Glomerular endothelial cell (primary cell): ENCODE measurements around the gene SH3RF1. TPM values are rescaled to one million over a fixed set of nuclear protein-coding genes. Genes with fewer than 3 reads are reported as not detected.

Experiments used
- DNase-seq: peaks from one replicate; pipeline ENCODE4 v3.0.0-alpha.2; 2011; ENCODE audit warnings: low read depth, low spot score; ENCODE audit errors: extremely low read depth
- total RNA-seq: library from RNA; depleted of rRNA; stranded (reverse); fragments of >200 nt; gene quantifications from 2 replicates; pipeline ENCODE4 v1.2.3, GENCODE V29; 2015

The SH3RF1 gene
- total RNA-seq, 1 donor from 2014 or later = 21.2 TPM

DNA sequence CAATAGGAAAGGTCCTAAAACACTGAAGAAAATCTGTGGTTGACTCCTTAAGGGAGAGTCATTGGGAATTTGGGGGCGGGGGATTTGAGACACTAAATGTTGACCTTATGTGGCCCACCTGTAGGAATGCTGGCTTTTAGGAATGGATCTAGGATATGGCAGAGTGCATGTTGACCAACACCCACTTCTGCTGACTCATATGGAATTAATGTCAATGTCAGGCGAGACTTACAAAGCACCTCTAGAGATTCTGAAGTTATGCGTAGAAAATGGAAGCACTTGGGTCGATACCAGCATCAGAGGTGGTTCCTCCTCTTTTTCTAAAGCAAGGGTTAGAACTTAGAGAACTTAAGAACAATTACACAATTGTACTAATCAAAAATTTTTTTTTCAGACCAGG, 160.1 kb downstream of the SH3RF1 start:
- DNase-seq = no peak

DNA sequence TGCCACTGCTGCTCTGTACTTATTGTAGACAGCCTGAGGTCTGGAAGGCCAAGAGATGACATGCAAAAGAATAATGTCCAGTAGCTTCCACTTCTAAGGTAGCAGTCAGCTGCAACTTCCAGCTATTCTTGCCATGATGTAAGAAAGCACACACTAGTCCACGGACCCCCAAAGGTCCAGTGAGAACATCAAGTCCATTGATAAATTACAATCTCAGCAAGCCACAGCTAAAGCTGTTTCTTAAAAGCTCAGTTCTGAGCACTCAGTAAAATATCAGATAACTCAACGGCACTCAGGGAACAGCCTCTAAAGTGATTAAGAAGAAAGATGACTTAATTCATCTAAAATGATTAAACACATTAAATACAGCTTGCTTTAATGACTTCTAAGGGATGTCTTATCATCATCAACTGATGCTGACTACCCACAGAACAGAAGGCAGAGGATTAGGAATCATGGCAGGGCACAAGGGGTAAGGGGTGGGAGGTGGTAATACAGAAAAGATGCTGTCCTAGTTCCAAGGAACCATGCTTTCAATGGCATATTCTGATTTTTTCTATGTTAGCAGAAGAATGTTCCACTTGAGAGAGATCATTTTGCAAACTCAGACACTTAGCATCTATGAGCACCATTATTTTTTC, 161.6 kb downstream of the SH3RF1 start:
- DNase-seq = no peak

DNA sequence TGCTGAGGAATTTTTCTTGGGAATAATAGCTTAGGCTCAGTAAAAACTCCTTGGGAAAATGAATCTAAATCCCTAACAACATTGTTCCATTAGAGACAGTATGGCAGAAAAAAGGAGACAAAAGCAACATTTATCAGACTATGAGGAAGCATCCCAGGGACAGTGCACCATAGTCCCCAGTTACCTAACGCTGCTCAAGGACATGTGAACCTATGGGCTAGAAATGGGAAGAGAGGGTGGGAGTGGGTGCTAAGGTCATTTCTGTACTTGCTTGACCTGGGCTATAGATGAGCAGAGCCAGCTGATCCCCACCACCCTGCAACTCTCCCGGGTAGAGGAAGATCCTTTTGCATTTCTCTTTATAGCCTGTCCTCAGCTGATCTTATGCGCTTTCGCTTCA, 162.5 kb downstream of the SH3RF1 start:
- no peak for DNase-seq

DNA sequence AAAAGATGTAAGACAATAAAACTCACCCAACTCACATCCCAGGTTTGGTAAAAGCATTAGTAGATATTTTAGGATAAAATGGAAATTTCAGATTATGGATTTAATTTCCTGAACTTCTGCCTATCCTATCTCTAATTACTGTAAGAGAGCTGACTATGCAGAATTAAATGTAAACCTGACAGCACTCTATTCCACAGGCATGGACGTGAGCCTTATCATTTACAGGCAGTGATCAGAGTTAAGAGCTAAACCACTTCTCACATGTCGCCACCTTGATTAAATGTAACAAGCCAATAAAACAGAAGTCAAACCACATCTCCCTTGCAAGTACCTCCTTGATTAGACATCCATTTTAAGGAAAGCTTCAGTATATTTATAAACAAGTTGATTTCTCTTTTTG, 163.2 kb downstream of the SH3RF1 start:
- no peak for DNase-seq

DNA sequence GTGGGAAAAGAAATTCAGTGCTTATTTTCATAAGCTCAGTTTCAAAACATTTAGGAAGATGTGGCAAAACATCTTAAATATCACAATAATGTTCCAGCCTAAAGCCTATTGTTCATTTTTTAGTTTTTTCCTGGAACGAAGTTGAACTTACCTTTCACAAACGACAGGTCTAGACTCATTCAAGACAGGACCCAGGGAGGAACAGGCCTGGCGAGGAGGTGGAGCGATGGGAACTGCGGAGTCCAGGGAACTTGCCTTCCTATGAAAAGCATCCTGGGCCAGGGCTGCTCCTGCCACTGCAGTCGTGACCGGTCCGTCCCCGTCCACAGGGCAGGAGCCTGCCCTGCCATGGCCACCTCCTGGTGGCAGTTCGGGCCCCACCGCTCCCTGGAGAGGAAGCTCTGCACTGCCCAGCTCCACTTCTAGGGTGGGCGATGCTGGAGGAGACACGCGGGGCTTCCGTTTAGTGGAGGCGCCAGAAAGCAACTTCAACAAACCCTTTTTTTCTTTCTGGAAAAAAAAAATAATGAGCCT, 164.0 kb downstream of the SH3RF1 start:
- no peak for DNase-seq

DNA sequence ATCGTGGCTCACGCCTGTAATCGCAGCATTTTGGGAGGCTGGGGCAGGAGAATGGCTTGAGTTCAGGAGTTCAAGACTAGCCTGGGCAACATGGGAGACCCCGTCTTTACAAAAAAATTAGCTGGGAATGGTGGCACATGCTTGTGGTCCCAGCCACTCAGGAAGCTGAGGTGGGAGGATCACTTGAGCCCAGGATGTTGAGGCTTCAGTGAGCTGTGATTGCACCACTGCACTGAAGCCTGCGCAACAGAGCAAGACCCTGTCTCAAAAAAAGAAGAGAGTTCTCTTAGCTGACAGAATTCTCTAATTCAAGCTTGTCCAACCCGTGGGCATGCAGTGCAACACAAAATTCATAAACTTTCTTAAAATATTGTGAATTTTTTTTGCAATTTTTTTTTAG, 165.1 kb downstream of the SH3RF1 start:
- no peak for DNase-seq

DNA sequence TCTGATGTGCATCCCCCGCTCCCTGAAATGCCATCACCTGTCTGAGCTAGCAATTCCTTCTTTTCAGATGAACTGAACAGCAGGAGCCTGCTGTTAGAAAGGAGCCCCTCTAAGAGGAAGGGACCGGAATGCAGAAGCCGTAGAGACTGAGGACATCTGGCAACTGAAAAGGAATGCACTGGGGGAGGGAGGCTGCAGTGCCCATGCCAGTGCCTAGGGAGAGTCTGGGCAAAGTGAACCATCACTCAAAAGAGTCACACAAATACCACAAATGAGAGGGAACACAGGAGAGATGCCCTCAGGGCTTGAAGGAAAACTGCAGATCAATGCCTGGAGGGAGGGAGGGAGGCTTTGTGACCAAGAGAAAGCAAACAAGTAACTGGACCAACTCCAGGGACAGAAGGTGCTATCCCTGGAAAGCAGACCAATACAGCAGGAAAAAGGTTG, 166.8 kb downstream of the SH3RF1 start:
- no peak for DNase-seq

DNA sequence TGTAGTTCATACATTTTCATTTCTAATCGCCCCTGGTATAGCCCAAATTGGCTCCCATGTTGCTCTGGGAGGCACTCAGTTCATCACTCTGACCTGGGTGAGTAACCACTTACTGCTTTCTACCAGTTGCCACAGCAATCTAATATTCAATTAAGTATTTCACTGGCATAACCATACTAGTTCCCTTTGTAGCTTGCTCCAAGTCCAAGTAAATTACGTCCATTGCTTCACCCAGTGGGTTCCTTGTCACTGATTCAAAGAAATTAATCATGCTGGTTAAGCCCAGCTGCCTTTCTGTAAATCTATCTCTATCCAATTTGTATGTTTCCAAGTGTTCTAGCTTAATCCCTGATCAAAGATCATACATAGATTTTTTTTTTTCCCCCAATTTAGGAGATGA, 168.7 kb downstream of the SH3RF1 start:
- no peak for DNase-seq

DNA sequence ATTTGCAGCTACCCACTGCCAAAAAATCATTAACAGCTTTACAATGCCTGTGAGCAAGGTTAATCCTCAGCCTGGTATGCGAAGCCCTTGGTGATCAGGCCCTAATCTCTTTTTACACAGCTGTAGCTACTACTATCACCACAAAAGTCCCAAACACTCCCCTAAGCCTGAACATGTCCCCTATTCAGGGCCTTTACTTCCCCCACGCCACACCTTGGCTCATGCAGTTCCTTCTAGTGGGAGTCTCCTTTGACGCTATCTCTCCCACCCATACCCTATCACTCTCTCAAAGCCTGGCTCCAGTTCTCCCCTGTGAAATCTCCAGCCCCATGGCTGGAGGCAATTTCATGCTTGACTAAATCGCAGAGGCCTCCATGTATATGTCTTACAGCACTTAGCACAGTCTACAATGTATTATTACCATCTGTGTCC, 170.1 kb downstream of the SH3RF1 start:
- no peak for DNase-seq

DNA sequence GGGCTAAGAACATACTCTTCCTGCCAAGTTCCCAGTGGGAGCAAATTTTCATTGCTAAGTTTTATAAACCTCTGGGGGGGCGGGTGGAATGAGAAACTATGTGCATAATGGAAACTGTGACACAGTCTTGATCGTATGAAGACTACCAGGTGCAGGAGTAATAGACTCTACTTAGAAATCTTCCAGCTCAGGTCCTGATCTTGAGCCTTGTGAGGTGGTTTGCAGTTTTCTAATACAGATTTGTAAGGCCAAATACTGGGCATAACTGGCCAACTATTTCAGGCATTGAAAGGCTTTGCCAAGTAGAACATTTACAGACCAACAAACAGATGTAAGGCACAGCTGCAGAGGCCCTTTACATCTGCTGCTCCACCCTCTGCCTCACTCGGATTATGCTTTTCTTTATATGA, 171.0 kb downstream of the SH3RF1 start:
- no peak for DNase-seq

DNA sequence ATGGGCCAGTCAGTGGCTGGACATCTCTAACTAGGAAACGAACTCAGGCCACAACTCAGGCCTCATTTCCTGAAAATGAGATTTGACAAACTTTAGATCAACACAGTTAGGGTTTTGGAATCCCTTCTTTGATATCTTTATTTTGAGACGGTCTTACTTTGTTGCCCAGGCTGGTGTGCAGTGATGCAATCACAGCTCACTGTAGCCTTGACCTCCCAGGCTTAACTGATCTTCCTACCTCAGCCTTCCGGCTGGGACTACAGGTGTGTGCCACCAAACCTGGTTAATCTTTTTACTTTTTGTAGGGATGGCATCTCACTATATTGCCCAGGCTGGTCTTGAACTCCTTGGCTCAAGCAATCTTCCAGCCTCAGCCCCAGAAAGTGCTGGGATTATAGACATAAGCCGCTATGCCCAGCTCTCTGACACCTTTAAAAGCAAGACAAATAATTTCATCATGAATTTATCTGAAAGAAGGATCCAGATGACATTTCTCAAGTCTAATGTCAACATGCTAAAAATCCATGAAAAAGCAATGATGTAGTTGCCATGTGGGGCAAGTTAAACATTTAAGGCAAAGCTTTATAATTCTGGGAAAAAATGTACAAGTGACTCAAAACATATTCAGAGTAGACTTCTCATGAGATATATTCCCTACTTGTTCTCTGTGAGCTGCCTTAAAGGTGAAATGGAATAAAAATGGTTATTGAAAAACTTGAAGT, 171.6 kb downstream of the SH3RF1 start:
- no peak for DNase-seq

DNA sequence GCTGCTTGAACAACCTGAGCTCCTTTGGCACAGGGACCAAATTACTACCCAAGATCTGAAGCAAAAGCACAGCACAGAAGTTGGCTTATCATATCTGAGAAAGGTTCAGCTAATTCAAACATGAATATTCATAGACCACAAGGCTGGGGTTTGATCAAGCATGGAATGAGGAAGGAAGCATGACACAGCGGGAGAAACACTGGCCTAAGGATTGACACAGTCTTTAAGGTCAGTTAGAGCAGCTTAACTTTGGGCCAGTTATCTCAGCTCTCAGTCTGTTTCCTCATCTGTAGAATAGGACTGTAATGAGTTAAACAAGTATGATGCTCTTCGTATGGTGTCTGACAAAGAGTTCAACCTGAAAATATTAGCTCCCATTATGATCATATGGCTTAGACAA, 172.2 kb downstream of the SH3RF1 start:
- DNase-seq = peak; percentile 88

DNA sequence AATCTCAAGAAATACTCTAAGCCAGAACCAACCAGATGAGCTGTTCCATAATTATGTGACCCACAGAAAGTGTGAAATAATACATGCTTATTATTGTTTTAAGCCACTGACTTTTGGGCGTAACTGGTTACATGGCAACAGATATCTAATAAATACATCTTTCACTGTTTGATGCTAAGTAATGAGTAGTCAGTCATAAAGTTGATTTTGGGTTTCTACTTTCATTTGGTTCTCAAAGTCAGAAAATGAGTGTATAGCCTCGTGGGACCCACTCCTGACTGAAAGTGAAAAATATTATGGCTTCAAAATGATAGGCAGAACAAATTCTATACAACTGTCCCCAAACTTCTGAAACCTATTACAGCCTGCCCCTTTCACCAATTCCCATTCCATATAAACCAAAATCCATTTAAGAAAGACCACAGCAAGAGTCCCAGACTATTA, 172.7 kb downstream of the SH3RF1 start:
- no peak for DNase-seq

DNA sequence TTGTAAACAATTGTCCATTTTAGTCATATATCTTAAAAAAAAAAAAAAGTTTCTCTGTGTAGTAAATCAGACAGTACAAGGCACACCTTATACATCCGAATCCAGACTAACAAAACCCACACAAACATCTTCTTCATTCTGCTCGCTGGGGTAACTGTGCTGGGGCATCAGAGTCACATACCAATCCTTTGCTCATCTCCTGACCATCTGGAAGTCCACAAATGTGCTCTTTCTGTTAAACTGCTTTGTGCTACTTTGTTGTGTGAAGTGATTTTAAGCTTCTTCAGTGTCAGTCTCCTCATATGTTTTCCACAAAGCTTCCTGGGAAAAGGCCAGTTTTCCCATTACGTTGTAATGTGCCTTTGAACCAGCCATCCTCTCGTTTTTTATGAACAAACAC, 174.5 kb downstream of the SH3RF1 start:
- no peak for DNase-seq

DNA sequence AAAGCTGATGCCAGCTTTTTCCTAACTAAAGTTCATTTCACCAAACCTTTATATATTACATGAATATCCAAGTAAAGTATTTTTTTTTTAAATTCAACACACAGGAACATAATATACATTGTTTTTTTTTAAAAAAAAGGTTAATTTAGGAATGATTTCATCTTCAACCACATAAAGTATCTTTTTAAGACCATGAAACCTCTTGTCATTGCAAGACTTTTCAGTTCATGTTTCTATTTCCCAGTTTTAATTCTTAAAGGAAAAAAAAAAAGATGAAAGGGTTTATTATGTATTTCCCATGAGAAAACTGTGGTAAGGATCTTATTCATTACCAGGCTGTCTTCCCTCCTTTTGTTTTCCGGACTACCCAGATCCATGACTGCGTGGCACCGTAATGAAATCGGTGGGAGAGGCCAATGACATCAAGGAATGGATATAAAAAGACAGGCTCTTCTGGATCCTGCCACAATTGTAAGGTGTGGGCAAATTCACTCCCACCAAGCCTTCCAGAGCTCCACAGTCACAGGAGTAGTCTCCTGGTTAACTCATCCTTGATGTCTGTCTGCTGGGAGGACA, 176.0 kb downstream of the SH3RF1 start:
- DNase-seq = no peak

DNA sequence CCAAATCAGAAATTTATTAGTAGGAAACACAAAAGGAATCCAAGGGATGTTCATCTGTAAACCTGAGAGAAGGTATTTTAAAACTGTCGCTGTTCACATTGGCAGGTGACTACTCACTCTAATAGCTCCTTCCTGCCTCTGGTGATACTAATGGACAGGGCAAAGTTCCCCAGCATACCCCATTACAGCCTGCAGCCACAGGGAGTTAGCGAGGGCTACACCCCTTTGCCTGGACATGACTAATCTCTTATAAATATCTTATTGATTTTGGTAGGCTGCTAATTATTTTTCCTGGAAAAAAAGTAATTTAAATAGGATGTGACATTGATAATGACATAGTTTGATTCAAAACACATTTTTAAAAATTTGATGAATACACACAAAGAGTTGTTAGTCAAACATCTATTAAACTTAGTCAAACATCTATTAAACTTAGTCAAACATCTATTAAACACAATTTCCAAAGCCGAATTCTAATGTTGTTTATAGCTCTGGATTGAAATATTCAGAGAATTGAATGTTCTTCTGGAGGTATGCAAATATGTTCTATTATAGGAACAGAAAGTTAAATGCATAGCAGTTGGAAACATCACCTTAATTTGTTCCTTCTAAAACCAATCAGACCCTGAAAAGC, 177.8 kb downstream of the SH3RF1 start:
- no peak for DNase-seq

DNA sequence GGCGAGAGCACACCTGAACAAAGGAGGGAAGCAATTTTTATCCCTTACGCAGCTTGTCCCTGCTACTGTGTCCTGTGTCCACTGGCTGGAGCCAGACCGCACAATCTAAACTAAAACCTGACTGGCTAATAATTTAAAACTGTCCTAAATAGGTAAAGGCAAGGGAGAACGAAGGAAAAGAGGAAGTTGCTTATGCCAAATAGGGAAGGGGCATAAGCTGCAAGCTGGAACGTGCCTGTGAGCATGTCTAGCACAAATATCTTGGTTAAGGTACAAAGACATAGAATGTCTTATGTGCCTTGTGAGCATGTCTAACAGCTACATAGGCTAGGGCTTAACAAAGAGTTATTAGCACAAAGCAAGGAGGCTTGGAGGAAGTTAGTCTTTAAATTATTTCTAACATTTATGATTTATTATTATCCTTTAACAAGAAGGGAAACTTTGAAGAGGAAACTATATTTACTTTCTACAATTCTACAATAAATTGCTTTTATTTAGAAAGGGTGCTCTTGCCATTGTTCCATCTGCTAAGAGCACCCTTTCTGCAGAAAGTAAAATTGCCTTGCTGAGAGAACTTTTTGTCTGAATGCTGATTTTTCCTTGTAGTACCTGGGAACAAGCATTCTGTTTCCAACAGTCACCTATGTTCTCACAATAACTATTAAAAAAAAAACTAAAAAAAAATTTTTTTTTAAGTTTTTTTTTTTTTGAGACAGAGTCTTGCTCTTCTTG, 180.1 kb downstream of the SH3RF1 start:
- no peak for DNase-seq

DNA sequence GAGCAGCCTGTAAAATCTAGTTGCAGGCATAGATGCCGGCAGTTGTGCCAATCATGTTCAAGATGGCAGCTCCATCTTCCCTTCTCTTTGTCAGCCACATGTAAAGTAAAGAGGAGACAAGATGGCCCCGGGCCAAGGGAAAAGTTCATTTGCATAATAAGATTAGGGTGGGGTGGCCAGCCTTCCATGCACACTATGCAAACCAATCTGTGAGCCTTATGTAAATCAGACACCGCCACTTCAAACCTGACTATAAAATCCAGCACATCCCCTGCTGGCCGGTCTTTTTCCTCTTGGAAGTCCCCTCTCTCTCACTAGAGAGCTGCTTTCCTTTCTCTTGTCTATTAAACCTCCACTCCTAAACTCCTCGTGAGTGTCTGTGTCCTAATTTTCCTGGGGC, 181.8 kb downstream of the SH3RF1 start:
- DNase-seq = no peak

DNA sequence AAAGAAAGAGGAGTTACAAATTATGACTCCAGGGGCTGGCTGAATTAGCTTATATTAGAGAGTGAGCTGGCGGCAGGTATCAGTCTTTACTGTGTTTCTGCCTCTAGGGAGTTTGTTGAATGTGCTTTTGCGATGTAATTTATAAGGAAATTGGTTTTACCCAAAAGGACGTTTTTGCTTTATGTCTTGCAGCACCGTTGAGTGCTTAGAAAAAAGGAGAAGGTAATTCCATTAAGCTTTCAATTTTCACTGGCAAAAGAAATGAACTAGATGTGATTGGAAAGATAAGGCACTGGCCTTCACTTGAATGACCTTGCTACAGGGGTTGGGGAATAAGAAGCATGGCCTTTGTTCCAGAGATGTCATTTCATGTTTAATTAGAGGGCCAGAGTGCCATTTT, 185.8 kb downstream of the SH3RF1 start:
- DNase-seq = no peak

DNA sequence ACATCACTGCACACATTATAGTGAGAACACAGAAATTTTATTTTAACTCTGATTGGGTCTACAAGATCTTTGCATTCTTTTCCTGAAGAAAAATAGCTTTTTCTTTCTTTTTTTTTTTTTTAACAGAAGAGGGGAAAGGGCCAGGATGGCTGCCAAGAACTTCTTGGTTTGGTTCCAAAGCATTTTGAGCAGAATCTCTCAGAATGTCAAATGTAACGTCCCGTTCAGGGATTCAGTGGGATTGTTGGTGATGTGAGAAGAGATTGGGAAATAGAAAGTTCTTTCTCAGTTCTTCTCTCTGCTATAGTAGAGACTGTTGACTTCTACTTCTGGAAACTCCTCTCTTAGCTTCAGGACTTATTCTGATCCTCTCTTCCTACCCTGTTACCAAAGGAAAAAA, 189.8 kb downstream of the SH3RF1 start:
- DNase-seq = no peak
